OCI-LY1 (cell line): Measurements from ENCODE around the gene KEL.

Experiments used
- H2AFZ ChIP-seq: fragments of 200-600 bp; sonication (generic), shearing (Covaris generic); 2 replicates; pipeline ENCODE4 v1.6.0; 2014; ENCODE audit warnings: antibody characterized with exemption, mild to moderate bottlenecking, low read length
- H3F3A ChIP-seq: fragments of 200-600 bp; sonication (generic), shearing (Covaris generic); 2 replicates; pipeline ENCODE4 v1.6.0; 2014; ENCODE audit warnings: mild to moderate bottlenecking, antibody characterized with exemption, low read length, moderate library complexity; ENCODE audit not compliant: insufficient read depth
- H3K27ac ChIP-seq: fragments of 200-600 bp; sonication (generic); 2 replicates; pipeline ENCODE4 v1.5.1; 2014; ENCODE audit warnings: low read length, mixed run types, mild to moderate bottlenecking, low read depth; ENCODE audit not compliant: poor library complexity, severe bottlenecking
- H3K27me3 ChIP-seq: fragments of 200-600 bp; sonication (generic); 2 replicates; pipeline ENCODE4 v1.6.0; 2014; ENCODE audit warnings: antibody characterized with exemption, mild to moderate bottlenecking, low read length, moderate library complexity; ENCODE audit not compliant: insufficient read depth
- H3K36me3 ChIP-seq: fragments of 200-600 bp; sonication (generic); 2 replicates; pipeline ENCODE4 v1.6.1; 2014; ENCODE audit warnings: mild to moderate bottlenecking, antibody characterized with exemption, low read length, moderate library complexity, mixed read lengths; ENCODE audit not compliant: insufficient read depth
- H3K4me1 ChIP-seq: fragments of 200-600 bp; sonication (generic); 2 replicates; pipeline ENCODE4 v1.5.1; 2014; ENCODE audit warnings: mild to moderate bottlenecking, low read length, moderate library complexity; ENCODE audit not compliant: insufficient read depth, severe bottlenecking
- H3K4me2 ChIP-seq: fragments of 200-600 bp; sonication (generic), shearing (Covaris generic); 2 replicates; pipeline ENCODE4 v1.6.1; 2014; ENCODE audit warnings: low read length
- H3K4me3 ChIP-seq: fragments of 200-600 bp; sonication (generic); 2 replicates; pipeline ENCODE4 v1.5.1; 2014; ENCODE audit warnings: low read length, low read depth, mild to moderate bottlenecking, mixed read lengths; ENCODE audit not compliant: poor library complexity, severe bottlenecking
- H3K79me2 ChIP-seq: fragments of 200-600 bp; shearing (Covaris generic); 2 replicates; pipeline ENCODE4 v1.6.1; 2016; ENCODE audit warnings: mixed run types, low read length, mixed read lengths; ENCODE audit not compliant: insufficient read depth
- H3K9ac ChIP-seq: fragments of 200-600 bp; sonication (generic), shearing (Covaris generic); 2 replicates; pipeline ENCODE4 v1.6.1; 2014; ENCODE audit warnings: mild to moderate bottlenecking, low read length, mixed read lengths
- H3K9me2 ChIP-seq: fragments of 200-600 bp; sonication (generic), shearing (Covaris generic); 2 replicates; pipeline ENCODE4 v1.6.1; 2014; ENCODE audit warnings: low read depth, mild to moderate bottlenecking, low read length, mixed read lengths
- H3K9me3 ChIP-seq: fragments of 200-600 bp; shearing (Covaris generic); 2 replicates; pipeline ENCODE4 v1.6.1; 2014; ENCODE audit warnings: low read length, mixed read lengths
- H4K20me1 ChIP-seq: fragments of 200-600 bp; sonication (generic), shearing (Covaris generic); 2 replicates; pipeline ENCODE4 v1.6.0; 2016; ENCODE audit warnings: mild to moderate bottlenecking, low read length; ENCODE audit not compliant: insufficient read depth
- CTCF ChIP-seq: fragments of 200-600 bp; sonication (generic), shearing (Covaris generic); IDR thresholded peaks from 2 replicates; pipeline ENCODE4 v1.5.1; 2017; ENCODE audit warnings: mild to moderate bottlenecking, antibody characterized with exemption, low read length, moderate library complexity, mixed read lengths
- EZH2 ChIP-seq: fragments of 200-600 bp; sonication (generic), shearing (Covaris generic); IDR thresholded peaks from 2 replicates; pipeline ENCODE4 v1.8.0; 2017; ENCODE audit warnings: borderline replicate concordance, mixed run types, mild to moderate bottlenecking, antibody characterized with exemption, low read length, moderate library complexity, mixed read lengths

Gene KEL

GRCh38 chr7:142998966-142999365 is 36.8 kb upstream of the KEL start:
- 0 out of 2 replicates have a peak, but pooled peaks cover 3% of the 10 kb centered on the region for H3F3A ChIP-seq
- H3K36me3 ChIP-seq: no peaks in the 10 kb centered on the region
- H3K27ac ChIP-seq: no peak overlapping the region
- H2AFZ ChIP-seq: no peak overlapping the region
- no peaks in the 10 kb centered on the region for H4K20me1 ChIP-seq
- no peak for TF ChIP-seq CTCF
- no peak for TF ChIP-seq EZH2
- H3K9ac ChIP-seq: no peak overlapping the region
- H3K9me3 ChIP-seq: no peaks in the 10 kb centered on the region
- no peaks in the 10 kb centered on the region for H3K9me2 ChIP-seq
- no peak overlapping the region for H3K4me2 ChIP-seq
- H3K79me2 ChIP-seq: no peaks in the 10 kb centered on the region
- H3K4me3 ChIP-seq: no peak overlapping the region
- H3K4me1 ChIP-seq: peaks cover 4% of the 10 kb centered on the region
- H3K27me3 ChIP-seq: no peaks in the 10 kb centered on the region

GRCh38 chr7:142997456-142997989 is 35.4 kb upstream of the KEL start:
- no peaks in the 10 kb centered on the region for H3K4me1 ChIP-seq
- H3K9me2 ChIP-seq: no peaks in the 10 kb centered on the region
- no peaks in the 10 kb centered on the region for H3K79me2 ChIP-seq
- TF ChIP-seq CTCF (no peak), EZH2 (no peak)
- H3K9me3 ChIP-seq: no peaks in the 10 kb centered on the region
- no peak overlapping the region for H3K4me3 ChIP-seq
- H2AFZ ChIP-seq: no peak overlapping the region
- no peak overlapping the region for H3K9ac ChIP-seq
- no peak overlapping the region for H3K27ac ChIP-seq
- no peaks in the 10 kb centered on the region for H3K27me3 ChIP-seq
- H3K36me3 ChIP-seq: no peaks in the 10 kb centered on the region
- H3K4me2 ChIP-seq: no peak overlapping the region
- H4K20me1 ChIP-seq: no peaks in the 10 kb centered on the region
- 0 out of 2 replicates have a peak, but pooled peaks cover 2% of the 10 kb centered on the region for H3F3A ChIP-seq

GRCh38 chr7:142992427-142992826 is 30.3 kb upstream of the KEL start:
- H4K20me1 ChIP-seq: no peaks in the 10 kb centered on the region
- no peaks in the 10 kb centered on the region for H3K9me3 ChIP-seq
- H3K27ac ChIP-seq: no peak overlapping the region
- no peak overlapping the region for H3K9ac ChIP-seq
- H3K4me2 ChIP-seq: no peak overlapping the region
- H3K4me1 ChIP-seq: no peaks in the 10 kb centered on the region
- no peaks in the 10 kb centered on the region for H3K36me3 ChIP-seq
- H2AFZ ChIP-seq: no peak overlapping the region
- no peak overlapping the region for H3K4me3 ChIP-seq
- H3K27me3 ChIP-seq: no peaks in the 10 kb centered on the region
- no peaks in the 10 kb centered on the region for H3F3A ChIP-seq
- H3K9me2 ChIP-seq: no peaks in the 10 kb centered on the region
- H3K79me2 ChIP-seq: no peaks in the 10 kb centered on the region
- no peak for TF ChIP-seq CTCF
- no peak for TF ChIP-seq EZH2
